ENCODE data around the gene BIN1. TPM values are rescaled to one million over a fixed set of nuclear protein-coding genes. Genes with fewer than 3 reads are reported as not detected.

The BIN1 gene
- total RNA-seq, 2 donors from 2014 or later: 24.9 to 30.1 TPM

DNA sequence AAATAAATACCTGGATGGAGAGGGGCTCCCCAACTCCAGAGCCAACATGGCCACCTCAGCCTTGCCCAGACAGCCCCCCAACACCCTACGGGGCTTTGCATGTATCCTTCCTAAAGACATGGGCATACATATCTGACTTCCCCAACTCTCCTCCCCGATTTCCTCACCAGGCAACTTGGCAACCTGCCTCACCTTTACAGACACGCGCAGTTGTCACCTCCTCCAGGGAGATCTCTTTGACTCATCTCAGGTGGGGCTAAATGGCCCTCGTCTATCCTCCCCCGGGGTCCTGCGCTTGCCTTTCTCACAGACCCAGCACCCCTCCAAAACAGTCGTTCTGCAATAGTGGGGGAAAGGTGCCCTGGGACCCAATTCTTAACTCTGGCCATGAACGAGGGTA is 10.6 kb upstream of the BIN1 start:
- ATAC-seq (ENCODE audit: insufficient number of reproducible peaks, low FRiP score, low read depth): no peak
- no peaks in the 10 kb centered on the region for H3K27me3 ChIP-seq (replicated peaks; ENCODE audit: insufficient read depth)
- no peak for DNase-seq (ENCODE audit: low spot score)
- TF ChIP-seq, protein P1, sequence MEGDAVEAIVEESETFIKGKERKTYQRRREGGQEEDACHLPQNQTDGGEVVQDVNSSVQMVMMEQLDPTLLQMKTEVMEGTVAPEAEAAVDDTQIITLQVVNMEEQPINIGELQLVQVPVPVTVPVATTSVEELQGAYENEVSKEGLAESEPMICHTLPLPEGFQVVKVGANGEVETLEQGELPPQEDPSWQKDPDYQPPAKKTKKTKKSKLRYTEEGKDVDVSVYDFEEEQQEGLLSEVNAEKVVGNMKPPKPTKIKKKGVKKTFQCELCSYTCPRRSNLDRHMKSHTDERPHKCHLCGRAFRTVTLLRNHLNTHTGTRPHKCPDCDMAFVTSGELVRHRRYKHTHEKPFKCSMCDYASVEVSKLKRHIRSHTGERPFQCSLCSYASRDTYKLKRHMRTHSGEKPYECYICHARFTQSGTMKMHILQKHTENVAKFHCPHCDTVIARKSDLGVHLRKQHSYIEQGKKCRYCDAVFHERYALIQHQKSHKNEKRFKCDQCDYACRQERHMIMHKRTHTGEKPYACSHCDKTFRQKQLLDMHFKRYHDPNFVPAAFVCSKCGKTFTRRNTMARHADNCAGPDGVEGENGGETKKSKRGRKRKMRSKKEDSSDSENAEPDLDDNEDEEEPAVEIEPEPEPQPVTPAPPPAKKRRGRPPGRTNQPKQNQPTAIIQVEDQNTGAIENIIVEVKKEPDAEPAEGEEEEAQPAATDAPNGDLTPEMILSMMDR (IDR thresholded peaks at IDR 0.05): no peak
- no peaks in the 10 kb centered on the region for H3K4me1 ChIP-seq (ENCODE audit: control insufficient read depth in 1 of 2, low read depth in 2 of 2)
- H3K4me3 ChIP-seq: no peak overlapping the region
- no peaks in the 10 kb centered on the region for H3K36me3 ChIP-seq
- no peak overlapping the region for H3K27ac ChIP-seq
- H3K9me3 ChIP-seq: no peaks in the 10 kb centered on the region

DNA sequence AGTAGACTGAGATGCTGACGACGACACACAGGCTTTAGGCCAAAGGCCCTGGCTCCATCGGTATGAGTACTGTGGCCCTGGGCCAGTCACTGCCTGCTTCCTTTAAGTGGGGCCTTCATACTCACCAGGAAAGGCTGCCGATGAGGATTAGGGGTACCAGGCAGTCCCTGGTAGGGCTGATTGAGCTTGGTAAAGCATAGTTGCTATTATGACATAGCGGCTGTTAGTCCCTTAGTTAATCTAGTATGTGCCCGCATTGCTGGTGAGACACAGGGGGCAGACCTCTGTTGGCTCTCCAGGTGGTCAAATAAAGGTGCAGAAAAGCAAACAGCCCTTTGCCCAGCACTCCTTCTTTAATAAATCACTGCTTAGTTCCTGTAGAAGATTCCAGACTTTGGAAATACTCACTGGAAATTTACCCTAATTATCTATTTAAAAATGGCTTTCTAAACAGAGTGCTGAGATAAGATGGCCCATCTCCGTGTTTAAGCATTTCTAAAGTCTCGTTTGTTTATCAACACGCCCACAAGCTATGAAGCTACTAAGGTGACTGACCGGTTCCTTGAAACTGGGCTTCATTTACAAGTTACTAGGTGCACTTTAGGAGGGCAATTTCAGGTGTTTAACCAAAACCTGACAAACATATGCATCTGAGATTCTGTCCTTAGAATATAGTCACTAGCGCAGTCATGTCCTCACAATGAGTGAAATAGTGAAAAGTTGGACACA is 8.7 kb upstream of the BIN1 start:
- Histone ChIP-seq H3K27ac (no peak overlapping the region), H3K9me3 (no peaks in the 10 kb centered on the region), H3K27me3 (replicated peaks; ENCODE audit: insufficient read depth) (no peaks in the 10 kb centered on the region), H3K36me3 (no peaks in the 10 kb centered on the region), H3K4me1 (ENCODE audit: control insufficient read depth in 1 of 2, low read depth in 2 of 2) (no peaks in the 10 kb centered on the region), H3K4me3 (no peak overlapping the region)
- DNase-seq (ENCODE audit: low spot score): no peak
- TF ChIP-seq, protein P1 (IDR thresholded peaks at IDR 0.05): no peak
- no peak for ATAC-seq (ENCODE audit: insufficient number of reproducible peaks, low FRiP score, low read depth)

DNA sequence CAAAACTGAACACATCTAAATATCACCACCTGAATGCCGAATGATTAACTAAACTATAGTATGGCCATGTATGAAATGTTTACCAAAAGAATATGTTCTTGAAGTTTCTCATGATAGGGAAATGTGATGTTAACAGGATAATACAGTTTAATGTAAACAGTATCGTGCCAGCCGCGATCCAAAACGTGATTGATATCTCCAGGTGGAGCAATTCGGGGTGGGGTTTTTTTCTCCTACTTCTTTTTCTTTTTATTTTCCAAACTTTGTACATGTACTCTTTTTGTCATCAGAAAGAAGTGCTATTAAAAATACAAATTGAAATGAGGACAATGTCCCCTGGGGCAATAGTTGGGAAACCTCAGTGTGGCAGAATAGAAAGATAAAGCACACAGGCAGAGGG is 4.0 kb upstream of the BIN1 start:
- H3K27ac ChIP-seq: no peak overlapping the region
- no peak overlapping the region for H3K4me3 ChIP-seq
- H3K9me3 ChIP-seq: no peaks in the 10 kb centered on the region
- DNase-seq (ENCODE audit: low spot score): no peak
- H3K27me3 ChIP-seq (replicated peaks; ENCODE audit: insufficient read depth): no peaks in the 10 kb centered on the region
- no peaks in the 10 kb centered on the region for H3K36me3 ChIP-seq
- no peak for ATAC-seq (ENCODE audit: insufficient number of reproducible peaks, low FRiP score, low read depth)
- TF ChIP-seq, protein P1 (IDR thresholded peaks at IDR 0.05): no peak
- H3K4me1 ChIP-seq (ENCODE audit: control insufficient read depth in 1 of 2, low read depth in 2 of 2): peaks cover 0 to 9% of the 10 kb centered on the region in 2 donors

DNA sequence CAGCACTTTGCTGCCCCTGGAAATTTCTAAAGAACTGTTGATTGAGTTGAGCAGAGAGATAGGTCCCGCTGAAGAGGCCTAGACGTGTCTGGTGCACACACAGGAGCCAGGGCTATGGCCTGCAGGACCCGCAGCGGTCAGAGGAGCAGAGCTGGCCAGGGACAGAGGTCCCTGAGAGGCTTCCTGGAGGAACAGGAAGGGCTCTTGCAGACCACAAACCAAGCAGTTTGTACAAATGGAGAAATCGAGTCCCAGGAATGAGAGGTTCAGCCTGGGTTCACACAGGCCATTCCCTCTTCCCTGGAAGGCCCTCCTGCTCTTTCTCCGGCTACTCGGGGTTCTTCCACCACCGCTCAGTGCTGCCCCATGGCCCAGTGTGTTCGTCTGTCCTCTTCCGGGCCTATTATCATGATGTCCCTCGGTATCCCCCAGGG is 1.2 kb upstream of the BIN1 start:
- no peaks in the 10 kb centered on the region for H3K27me3 ChIP-seq (replicated peaks; ENCODE audit: insufficient read depth)
- H3K9me3 ChIP-seq: no peaks in the 10 kb centered on the region
- no peaks in the 10 kb centered on the region for H3K36me3 ChIP-seq
- no peak overlapping the region for H3K27ac ChIP-seq
- ATAC-seq (ENCODE audit: insufficient number of reproducible peaks, low FRiP score, low read depth) (no peak), DNase-seq (ENCODE audit: low spot score) (no peak)
- no peak overlapping the region for H3K4me3 ChIP-seq
- TF ChIP-seq, protein P1 (IDR thresholded peaks at IDR 0.05): no peak
- H3K4me1 ChIP-seq (ENCODE audit: control insufficient read depth in 1 of 2, low read depth in 2 of 2): peaks cover 0 to 28% of the 10 kb centered on the region in 2 donors

DNA sequence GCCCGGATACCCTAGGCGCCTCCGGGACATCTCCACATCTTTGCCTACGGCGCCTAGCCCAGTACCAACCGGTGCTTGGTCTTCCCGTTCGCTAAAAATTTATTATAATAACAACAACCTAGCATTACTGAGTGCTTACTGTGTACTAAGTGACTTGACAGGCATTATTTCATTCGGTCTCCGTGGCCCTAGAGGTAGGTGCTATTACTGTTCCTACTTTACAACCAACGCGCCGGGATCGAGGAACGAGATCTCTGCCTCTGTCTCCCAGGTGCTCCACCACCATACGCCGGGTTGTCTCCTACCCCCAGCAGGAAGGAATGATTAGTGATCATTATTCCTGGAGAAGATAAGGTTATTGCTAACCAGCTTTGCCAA is 657 bp upstream of the BIN1 start:
- Histone ChIP-seq H3K36me3 (no peaks in the 10 kb centered on the region), H3K4me3 (peak overlapping the region; percentile 95), H3K4me1 (ENCODE audit: control insufficient read depth in 1 of 2, low read depth in 2 of 2) (peaks cover 0 to 28% of the 10 kb centered on the region in 2 donors), H3K27me3 (replicated peaks; ENCODE audit: insufficient read depth) (no peaks in the 10 kb centered on the region), H3K27ac (peak overlapping the region in 1 of 2 donors; percentile 54), H3K9me3 (no peaks in the 10 kb centered on the region)
- TF ChIP-seq, protein P1 (IDR thresholded peaks at IDR 0.05): no peak
- ATAC-seq (ENCODE audit: insufficient number of reproducible peaks, low FRiP score, low read depth) (no peak), DNase-seq (ENCODE audit: low spot score) (no peak)
